Measurements from ENCODE around the gene CAMK2D. TPM values are rescaled to one million over a fixed set of nuclear protein-coding genes. Genes with fewer than 3 reads are reported as not detected.
A peak's percentile ranks its signal among the peaks of the same experiment; 100 is the strongest.

CAMK2D gene
- total and polyA plus RNA-seq, 4 donors = 10.1 to 31.0 (median 25.6) TPM

GRCh38 chr4:113437129-113437528, 324.4 kb downstream of the CAMK2D start:
- Histone ChIP-seq H3K4me3 (ENCODE audit: low read depth in 1 of 3, low read length in 3 of 3) (no peak overlapping the region), H3K27ac (ENCODE audit: low read depth in 1 of 2, low read length in 2 of 2) (peak overlapping the region in 1 of 2 donors; percentile 43), H3K9me3 (ENCODE audit: control insufficient read depth in 4 of 4, low read length in 3 of 4) (no peaks in the 10 kb centered on the region), H3K9ac (ENCODE audit: low read depth in 1 of 2, low read length in 2 of 2) (no peak overlapping the region), H3K36me3 (ENCODE audit: control insufficient read depth in 4 of 4, insufficient read depth in 3 of 4, low read depth in 1 of 4, low read length in 3 of 4) (no peaks in the 10 kb centered on the region), H3K27me3 (ENCODE audit: control insufficient read depth in 4 of 4, insufficient read depth in 4 of 4, low read length in 3 of 4) (no peaks in the 10 kb centered on the region), H3K4me1 (ENCODE audit: control insufficient read depth in 4 of 4, insufficient read depth in 4 of 4, low read length in 3 of 4) (peaks cover 0 to 9% (median 2%) of the 10 kb centered on the region in 4 donors)
- TF ChIP-seq FOXA1 (IDR thresholded peaks at IDR 0.05) (no peak), HNF4G (IDR thresholded peaks at IDR 0.05) (no peak), EGR1 (IDR thresholded peaks at IDR 0.05; ENCODE audit: low read depth in 2 of 2) (no peak), RXRA (IDR thresholded peaks at IDR 0.05) (no peak), JUND (IDR thresholded peaks at IDR 0.05) (no peak), MAX (IDR thresholded peaks at IDR 0.05) (no peak), HNF4A (conservative IDR thresholded peaks at IDR 0.05) (no peak), ATF3 (IDR thresholded peaks at IDR 0.05) (no peak), REST (IDR thresholded peaks at IDR 0.05) (no peak)
- WGBS = 64% methylated on average over 3 of the region's 3 CpGs
- DNase-seq (ENCODE audit: low spot score) = no peak

- Histone ChIP-seq H3K9ac (ENCODE audit: low read depth in 1 of 2, low read length in 2 of 2) (no peak overlapping the region), H3K9me3 (ENCODE audit: control insufficient read depth in 4 of 4, low read length in 3 of 4) (no peaks in the 10 kb centered on the region), H3K36me3 (ENCODE audit: control insufficient read depth in 4 of 4, insufficient read depth in 3 of 4, low read depth in 1 of 4, low read length in 3 of 4) (no peaks in the 10 kb centered on the region), H3K27me3 (ENCODE audit: control insufficient read depth in 4 of 4, insufficient read depth in 4 of 4, low read length in 3 of 4) (no peaks in the 10 kb centered on the region), H3K4me3 (ENCODE audit: low read depth in 1 of 3, low read length in 3 of 3) (no peak overlapping the region), H3K27ac (ENCODE audit: low read depth in 1 of 2, low read length in 2 of 2) (no peak overlapping the region), H3K4me1 (ENCODE audit: control insufficient read depth in 4 of 4, insufficient read depth in 4 of 4, low read length in 3 of 4) (peaks cover 0 to 9% (median 2%) of the 10 kb centered on the region in 4 donors)
- no peak for DNase-seq (ENCODE audit: low spot score)
- TF ChIP-seq MAX (IDR thresholded peaks at IDR 0.05) (no peak), ZBTB33 (IDR thresholded peaks at IDR 0.05) (no peak), HNF4G (IDR thresholded peaks at IDR 0.05) (no peak)
- WGBS = 41% methylated on average over 3 of the region's 3 CpGs
Observed at GRCh38 chr4:113436360-113436759, 325.2 kb downstream of the CAMK2D start.

- TF ChIP-seq CTCF (IDR thresholded peaks at IDR 0.05; ENCODE audit: low read depth, low read length, missing input control) = no peak
- TF ChIP-seq JUND (IDR thresholded peaks at IDR 0.05) = peak; percentile 24 to 54
- TF ChIP-seq RXRA (IDR thresholded peaks at IDR 0.05) = no peak
- H3K27ac ChIP-seq (ENCODE audit: low read depth in 1 of 2, low read length in 2 of 2) = peak overlapping the region in 1 of 2 donors; percentile 4
Observed at GRCh38 chr4:113435893-113436292, 325.6 kb downstream of the CAMK2D start.

More at GRCh38 chr4:113435893-113436292, 325.6 kb downstream of the CAMK2D start:
- Histone ChIP-seq H3K36me3 (ENCODE audit: control insufficient read depth in 4 of 4, insufficient read depth in 3 of 4, low read depth in 1 of 4, low read length in 3 of 4) (no peaks in the 10 kb centered on the region), H3K4me3 (ENCODE audit: low read depth in 1 of 3, low read length in 3 of 3) (no peak overlapping the region), H3K4me1 (ENCODE audit: control insufficient read depth in 4 of 4, insufficient read depth in 4 of 4, low read length in 3 of 4) (peaks cover 0 to 9% (median 2%) of the 10 kb centered on the region in 4 donors), H3K9me3 (ENCODE audit: control insufficient read depth in 4 of 4, low read length in 3 of 4) (no peaks in the 10 kb centered on the region), H3K9ac (ENCODE audit: low read depth in 1 of 2, low read length in 2 of 2) (no peak overlapping the region), H3K27me3 (ENCODE audit: control insufficient read depth in 4 of 4, insufficient read depth in 4 of 4, low read length in 3 of 4) (no peaks in the 10 kb centered on the region)
- DNase-seq (ENCODE audit: low spot score) = no peak
- 82% methylated on average over 7 of the region's 7 CpGs for WGBS
